ENCODE measurements around the gene IL21R.
"Not testable (repeated sequence)": the region's sequence is repeated elsewhere in the genome, so short reads cannot be mapped to it uniquely, and the experiment has no call there.

IL21R gene

GRCh38 chr16:27441998-27442397 is 40.0 kb downstream of the IL21R start:
- DNase-seq (ENCODE audit: low read depth in 1 of 2, low spot score in 1 of 2): no peak

DNA sequence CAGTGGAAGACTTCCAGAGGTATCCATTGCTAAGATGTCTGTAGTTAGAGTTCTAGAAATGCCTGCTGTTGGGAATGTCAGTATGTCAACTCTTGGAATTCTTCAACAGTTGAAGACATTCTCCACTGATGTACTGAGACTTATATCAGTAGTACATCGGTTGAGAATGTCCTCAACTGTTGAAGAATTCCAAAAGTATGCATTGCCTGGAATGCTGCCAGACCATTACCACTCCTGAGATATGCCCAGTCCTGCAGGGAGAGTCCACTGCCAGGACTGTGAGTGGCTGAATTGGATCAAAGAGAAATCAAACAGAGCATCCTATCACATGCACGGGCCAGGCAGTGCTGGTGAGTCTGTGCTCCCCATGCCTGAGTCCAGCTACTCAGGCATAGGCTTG is 42.0 kb downstream of the IL21R start:
- no peak for DNase-seq (ENCODE audit: low read depth in 1 of 2, low spot score in 1 of 2)

GRCh38 chr16:27444470-27444869 is 42.5 kb downstream of the IL21R start:
- no peak for DNase-seq (ENCODE audit: low read depth in 1 of 2, low spot score in 1 of 2)

GRCh38 chr16:27445502-27446175 is 43.7 kb downstream of the IL21R start:
- DNase-seq (ENCODE audit: low read depth in 1 of 2, low spot score in 1 of 2): no peak

- DNase-seq (ENCODE audit: low read depth in 1 of 2, low spot score in 1 of 2): peak; percentile 19 to 67
These were observed 44.7 kb downstream of the IL21R start for GRCh38 chr16:27446721-27447120.

- no peak for DNase-seq (ENCODE audit: low read depth in 1 of 2, low spot score in 1 of 2)
These were observed 45.3 kb downstream of the IL21R start for GRCh38 chr16:27447301-27447700.

- DNase-seq (ENCODE audit: low read depth in 1 of 2, low spot score in 1 of 2): no peak
These were observed 46.8 kb downstream of the IL21R start for GRCh38 chr16:27448532-27449433.

GRCh38 chr16:27449434-27450195 is 47.6 kb downstream of the IL21R start:
- peak; percentile 47 to 57 for DNase-seq (ENCODE audit: low read depth in 1 of 2, low spot score in 1 of 2)

- no peak for DNase-seq (ENCODE audit: low read depth in 1 of 2, low spot score in 1 of 2)
These were observed 48.2 kb downstream of the IL21R start for GRCh38 chr16:27450196-27450549.

DNA sequence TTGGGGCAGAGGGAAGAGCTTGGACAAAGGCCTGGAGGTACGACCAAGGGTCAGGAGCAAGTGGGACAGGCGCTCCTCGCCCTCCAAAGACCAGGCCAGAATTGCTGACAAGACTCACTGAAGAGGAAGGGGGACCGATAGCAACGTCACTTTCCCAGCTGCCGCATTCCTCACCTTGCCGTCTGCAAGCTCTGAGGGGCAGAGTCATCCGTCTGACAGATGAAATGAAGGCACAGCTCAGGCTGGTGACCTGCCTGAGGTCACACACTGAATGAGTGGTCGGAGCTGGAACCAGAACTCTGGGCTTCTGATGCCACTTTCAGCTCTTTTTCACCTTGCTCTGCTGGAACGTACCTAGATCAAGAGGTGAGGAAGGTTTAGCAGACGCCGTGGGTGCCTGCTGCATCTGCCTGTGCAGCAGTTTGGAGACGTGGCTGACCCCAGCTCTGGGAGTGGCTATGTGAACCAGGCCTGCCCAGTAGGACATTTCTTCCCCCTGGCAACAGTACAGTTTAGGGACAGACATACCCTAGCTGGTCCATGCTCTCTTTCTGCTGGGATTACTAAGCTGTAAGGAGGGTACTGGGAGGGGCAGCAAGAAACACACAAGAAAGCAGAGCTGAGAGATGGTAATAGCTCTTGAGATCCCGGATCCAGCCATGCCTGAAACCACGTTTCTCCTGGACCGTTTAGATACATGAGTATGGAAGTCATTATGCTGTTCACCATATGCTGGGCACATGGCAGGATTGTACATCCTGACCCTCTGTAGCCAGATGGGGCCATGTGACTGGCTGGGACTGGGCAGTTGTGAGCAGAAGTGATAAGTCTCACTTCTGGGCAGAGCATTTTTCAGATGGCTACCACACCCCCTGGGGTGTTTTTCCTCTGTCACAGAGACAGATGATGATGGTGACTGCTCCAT is 50.9 kb downstream of the IL21R start:
- no peak for DNase-seq (ENCODE audit: low read depth in 1 of 2, low spot score in 1 of 2)

- no peak for DNase-seq (ENCODE audit: low read depth in 1 of 2, low spot score in 1 of 2)
These were observed 51.5 kb downstream of the IL21R start for GRCh38 chr16:27453494-27453825.

GRCh38 chr16:27455700-27456099 is 53.7 kb downstream of the IL21R start:
- DNase-seq (ENCODE audit: low read depth in 1 of 2, low spot score in 1 of 2): no peak

DNA sequence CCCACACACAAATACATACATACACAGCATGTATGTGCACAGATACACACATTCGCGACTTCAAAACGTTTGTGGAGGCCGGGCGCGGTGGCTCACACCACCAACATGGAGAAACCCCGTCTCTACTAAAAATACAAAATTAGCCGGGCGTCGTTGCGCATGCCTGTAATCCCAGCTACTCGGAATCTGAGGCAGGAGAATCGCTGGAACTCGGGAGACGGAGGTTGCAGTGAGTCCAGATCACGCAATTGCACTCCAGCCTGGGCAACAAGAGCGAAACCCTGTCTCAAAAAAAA is 55.6 kb downstream of the IL21R start:
- not testable (repeated sequence) for DNase-seq (ENCODE audit: low read depth in 1 of 2, low spot score in 1 of 2)

DNA sequence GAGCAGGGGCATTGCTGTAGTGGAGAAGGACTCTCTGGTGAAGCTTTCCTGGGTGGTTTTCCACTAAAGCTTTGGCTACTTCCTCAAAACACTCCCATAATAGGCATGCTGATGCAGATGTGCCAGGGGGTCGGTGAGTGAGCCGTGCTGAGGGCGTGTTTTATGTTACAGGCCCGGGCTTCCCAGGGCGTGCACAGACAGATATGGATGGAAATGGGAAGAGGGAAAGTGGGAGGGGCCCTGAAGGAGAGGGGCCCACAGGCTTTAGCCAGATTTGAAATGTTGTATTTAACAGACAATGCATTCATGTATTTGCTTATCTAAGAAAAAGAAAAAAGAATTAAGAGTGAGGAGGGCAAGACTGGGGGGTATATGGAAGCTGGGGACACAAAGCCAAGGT is 56.3 kb downstream of the IL21R start:
- no peak for DNase-seq (ENCODE audit: low read depth in 1 of 2, low spot score in 1 of 2)

DNA sequence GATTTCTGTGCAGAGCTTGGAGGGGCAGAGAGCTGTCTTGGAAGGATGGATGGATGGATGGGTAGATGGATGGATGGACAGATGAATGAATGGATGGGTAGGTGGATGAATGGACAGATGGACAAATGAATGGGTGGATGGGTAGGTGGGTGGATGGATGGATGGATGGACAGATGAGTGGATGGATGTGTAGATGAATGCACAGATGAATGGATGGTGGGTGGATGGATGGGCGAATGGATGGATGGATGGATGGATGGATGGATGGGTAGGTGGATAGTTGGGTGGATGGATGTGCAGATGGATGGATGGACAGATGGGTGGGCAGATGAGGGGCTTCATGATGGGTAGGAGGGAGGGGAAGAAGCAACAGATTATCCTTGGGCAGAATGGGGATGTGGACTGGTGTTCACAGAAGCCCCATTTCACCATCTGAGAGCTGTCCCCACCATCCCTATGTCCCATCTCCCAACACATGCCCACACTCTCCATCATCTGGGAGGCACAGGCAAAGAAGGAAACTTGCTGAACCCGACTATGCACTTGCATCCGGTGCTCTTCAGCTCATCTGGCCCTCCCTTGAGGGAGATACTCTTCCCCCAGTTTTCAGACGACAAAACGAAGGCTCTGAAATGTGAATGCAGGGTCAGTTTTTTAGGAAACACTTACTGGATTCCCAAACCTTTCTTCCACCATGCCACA is 57.2 kb downstream of the IL21R start:
- DNase-seq (ENCODE audit: low read depth in 1 of 2, low spot score in 1 of 2): no peak

GRCh38 chr16:27460213-27460612 is 58.2 kb downstream of the IL21R start:
- DNase-seq (ENCODE audit: low read depth in 1 of 2, low spot score in 1 of 2): no peak

DNA sequence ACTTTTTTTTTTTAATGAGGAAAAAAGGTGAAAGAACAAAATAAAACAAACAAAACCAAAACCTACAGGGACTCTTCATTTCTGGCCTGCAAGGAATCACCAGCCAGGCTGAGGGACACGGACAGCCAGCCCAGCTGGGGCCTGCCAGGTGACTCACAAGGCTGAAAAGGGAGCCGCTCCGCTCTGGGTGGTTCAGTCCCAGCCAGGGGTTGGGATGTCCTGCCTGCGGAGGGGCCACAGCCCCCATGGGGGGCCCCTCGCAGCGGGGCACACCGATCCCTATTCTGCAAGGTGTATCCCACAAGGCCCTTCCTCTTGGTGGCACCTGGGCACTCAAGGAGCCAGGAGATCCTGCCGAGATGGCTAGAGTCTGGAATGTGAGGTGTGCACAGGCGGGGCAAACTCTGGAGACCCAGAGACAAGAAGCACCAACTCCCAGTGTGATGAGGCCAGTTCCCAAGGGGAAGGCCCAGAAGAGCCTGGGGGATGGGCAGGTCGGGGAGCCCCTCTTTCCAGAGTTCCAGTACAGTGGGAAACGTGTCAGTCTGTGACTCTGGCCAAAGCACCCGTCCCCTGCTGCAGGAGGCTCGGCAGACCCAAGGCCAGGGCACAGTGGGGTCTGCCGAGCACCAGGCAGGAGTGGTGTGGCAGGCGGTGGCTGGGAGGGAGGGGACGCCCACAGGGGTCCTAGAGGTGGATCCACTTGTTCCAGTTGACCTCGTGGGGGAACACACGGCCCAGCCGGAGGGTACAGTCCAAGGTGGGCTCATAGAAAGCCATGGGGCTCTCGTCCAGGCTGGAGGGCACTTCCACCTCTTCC is 58.9 kb downstream of the IL21R start:
- no peak for DNase-seq (ENCODE audit: low read depth in 1 of 2, low spot score in 1 of 2)

GRCh38 chr16:27461483-27462171 is 59.7 kb downstream of the IL21R start:
- DNase-seq (ENCODE audit: low read depth in 1 of 2, low spot score in 1 of 2): no peak

GRCh38 chr16:27462200-27462845 is 60.3 kb downstream of the IL21R start:
- DNase-seq (ENCODE audit: low read depth in 1 of 2, low spot score in 1 of 2): no peak

Data from stimulated activated CD4-positive, alpha-beta T cell treated with anti-CD3 and anti-CD28 coated beads, Interleukin-15, amount 100 ng/mL, for 1 hour (primary cell).